Transverse colon (tissue), 4 donors: ENCODE measurements around the gene KPNB1.

Source experiments
- CTCF ChIP-seq, 5 experiments: fragments of 200-600 bp in 3 of 5; fragments of 450-650 bp in 2 of 5; sonication (generic) in 3 of 5; IDR thresholded peaks; 1 replicate in 2 of 5; 2 replicates in 3 of 5; pipeline ENCODE4 v1.5.1; 2016 to 2017; ENCODE audit warnings: antibody characterized with exemption in 5 of 5, inconsistent platforms in 3 of 5, mild to moderate bottlenecking in 2 of 5, moderate library complexity in 1 of 5
- EP300 ChIP-seq: sonication (generic); formaldehyde crosslinking; IDR thresholded peaks from one replicate; pipeline ENCODE4 v1.6.1; 2017; ENCODE audit warnings: antibody characterized with exemption, low read depth
- POLR2A ChIP-seq: fragments of 450-650 bp; IDR thresholded peaks from one replicate; pipeline ENCODE4 v1.6.1; 2016; ENCODE audit warnings: antibody characterized with exemption, mild to moderate bottlenecking, moderate library complexity
- POLR2AphosphoS5 ChIP-seq, 3 donors: sonication (generic); formaldehyde crosslinking; IDR thresholded peaks; one replicate each; pipeline ENCODE4 v1.6.1; 2016; ENCODE audit warnings: antibody characterized with exemption in 3 of 3

DNA sequence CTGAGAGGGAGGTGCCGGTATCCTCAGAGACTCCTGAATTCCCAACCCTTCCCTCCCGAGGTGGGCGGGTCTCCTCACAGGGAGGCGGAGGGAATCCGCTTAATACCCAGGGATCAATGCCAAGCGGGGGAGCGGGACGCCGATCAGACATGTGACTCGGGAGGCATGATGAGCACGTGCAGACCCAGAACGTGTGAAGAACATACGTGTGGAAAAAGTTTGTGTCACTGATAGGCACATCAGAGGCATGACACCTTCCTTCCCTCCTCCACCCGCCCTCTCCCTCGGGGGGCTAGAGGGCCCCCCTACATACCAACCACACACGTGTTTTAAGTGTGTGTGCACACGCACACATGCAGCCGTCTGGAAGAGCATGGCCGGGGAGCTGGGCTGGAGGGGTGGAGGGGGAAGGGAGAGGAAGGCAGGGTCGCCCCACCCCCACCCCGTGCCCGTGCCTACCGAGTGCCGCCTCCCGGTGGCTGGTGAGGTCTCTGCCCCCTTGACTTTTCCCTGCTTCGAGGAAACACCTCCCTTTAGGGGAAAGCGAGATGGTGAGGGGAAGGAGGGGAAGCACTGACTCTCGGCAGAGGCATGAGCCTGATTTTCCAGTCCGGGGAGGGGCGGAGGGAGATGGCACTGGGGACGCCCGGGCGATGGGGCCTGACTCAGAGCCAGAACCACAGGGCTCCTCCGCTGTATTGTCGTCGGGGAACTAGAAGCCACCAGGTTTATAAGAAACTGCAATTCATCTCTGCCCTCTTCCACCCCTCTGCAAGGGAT lies 71.2 kb downstream of the KPNB1 start:
- TF ChIP-seq CTCF (IDR thresholded peaks at IDR 0.05) (no peak), POLR2A (no peak), EP300 (no peak), POLR2AphosphoS5 (IDR thresholded peaks at IDR 0.05) (no peak)
